Esophagus muscularis mucosa (tissue), 3 donors: ENCODE results near the gene GPR4.

Experiments
- CTCF ChIP-seq, 3 experiments: fragments of 200-600 bp in 2 of 3; fragments of 450-650 bp in 1 of 3; sonication (generic) in 2 of 3; IDR thresholded peaks; one replicate each; pipeline ENCODE4 v1.5.1; 2017 to 2019; ENCODE audit warnings: antibody characterized with exemption in 3 of 3, mild to moderate bottlenecking in 2 of 3, moderate library complexity in 1 of 3
- POLR2AphosphoS5 ChIP-seq, 2 donors: sonication (generic); formaldehyde crosslinking; IDR thresholded peaks; one replicate each; pipeline ENCODE4 v1.6.1; 2017; ENCODE audit warnings: antibody characterized with exemption in 2 of 2

- TF ChIP-seq POLR2AphosphoS5 (IDR thresholded peaks at IDR 0.05) (no peak), CTCF (IDR thresholded peaks at IDR 0.05) (no peak)
These were observed 6.2 kb downstream of the GPR4 start for GRCh38 chr19:45595814-45596213.
